Fibroblast of pulmonary artery (primary cell): ENCODE results near the gene DGKD.

Experiments used
- DNase-seq: peaks from one replicate; pipeline ENCODE4 v3.0.0-alpha.2; 2010; ENCODE audit warnings: low read depth
- H3K4me3 ChIP-seq: replicated peaks from 2 replicates; pipeline ENCODE4 v1.5.1; 2011; ENCODE audit warnings: low read depth, mild to moderate bottlenecking, control low read depth, low read length, moderate library complexity
- TF ChIP-seq, protein P1 (sequence below): IDR thresholded peaks from 2 replicates; pipeline ENCODE4 v1.5.1; 2011; ENCODE audit warnings: mild to moderate bottlenecking, control low read depth, low read length, inconsistent platforms; ENCODE audit errors: missing control alignments

Gene DGKD

DNA sequence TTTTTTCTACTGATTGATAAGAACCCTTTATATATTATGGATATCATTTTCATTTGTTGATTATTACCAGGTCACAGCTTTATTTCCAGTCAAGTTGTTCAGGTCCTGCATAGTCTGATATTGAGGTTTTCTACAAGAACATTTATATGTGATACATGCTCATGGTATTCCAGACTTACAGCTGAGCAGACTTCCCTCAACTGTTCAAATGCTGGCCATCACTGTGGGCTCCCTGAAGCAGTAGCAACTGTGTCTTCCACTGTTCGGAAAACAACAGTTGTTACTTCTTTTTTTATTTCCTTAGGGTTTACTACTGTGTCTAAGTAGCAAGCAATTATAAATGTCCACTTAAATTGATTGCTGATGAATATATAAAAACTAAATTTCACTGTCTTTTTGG is 79.5 kb downstream of the DGKD start:
- no peak overlapping the region for H3K4me3 ChIP-seq
- DNase-seq = no peak
- TF ChIP-seq, protein P1, sequence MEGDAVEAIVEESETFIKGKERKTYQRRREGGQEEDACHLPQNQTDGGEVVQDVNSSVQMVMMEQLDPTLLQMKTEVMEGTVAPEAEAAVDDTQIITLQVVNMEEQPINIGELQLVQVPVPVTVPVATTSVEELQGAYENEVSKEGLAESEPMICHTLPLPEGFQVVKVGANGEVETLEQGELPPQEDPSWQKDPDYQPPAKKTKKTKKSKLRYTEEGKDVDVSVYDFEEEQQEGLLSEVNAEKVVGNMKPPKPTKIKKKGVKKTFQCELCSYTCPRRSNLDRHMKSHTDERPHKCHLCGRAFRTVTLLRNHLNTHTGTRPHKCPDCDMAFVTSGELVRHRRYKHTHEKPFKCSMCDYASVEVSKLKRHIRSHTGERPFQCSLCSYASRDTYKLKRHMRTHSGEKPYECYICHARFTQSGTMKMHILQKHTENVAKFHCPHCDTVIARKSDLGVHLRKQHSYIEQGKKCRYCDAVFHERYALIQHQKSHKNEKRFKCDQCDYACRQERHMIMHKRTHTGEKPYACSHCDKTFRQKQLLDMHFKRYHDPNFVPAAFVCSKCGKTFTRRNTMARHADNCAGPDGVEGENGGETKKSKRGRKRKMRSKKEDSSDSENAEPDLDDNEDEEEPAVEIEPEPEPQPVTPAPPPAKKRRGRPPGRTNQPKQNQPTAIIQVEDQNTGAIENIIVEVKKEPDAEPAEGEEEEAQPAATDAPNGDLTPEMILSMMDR = no peak

DNA sequence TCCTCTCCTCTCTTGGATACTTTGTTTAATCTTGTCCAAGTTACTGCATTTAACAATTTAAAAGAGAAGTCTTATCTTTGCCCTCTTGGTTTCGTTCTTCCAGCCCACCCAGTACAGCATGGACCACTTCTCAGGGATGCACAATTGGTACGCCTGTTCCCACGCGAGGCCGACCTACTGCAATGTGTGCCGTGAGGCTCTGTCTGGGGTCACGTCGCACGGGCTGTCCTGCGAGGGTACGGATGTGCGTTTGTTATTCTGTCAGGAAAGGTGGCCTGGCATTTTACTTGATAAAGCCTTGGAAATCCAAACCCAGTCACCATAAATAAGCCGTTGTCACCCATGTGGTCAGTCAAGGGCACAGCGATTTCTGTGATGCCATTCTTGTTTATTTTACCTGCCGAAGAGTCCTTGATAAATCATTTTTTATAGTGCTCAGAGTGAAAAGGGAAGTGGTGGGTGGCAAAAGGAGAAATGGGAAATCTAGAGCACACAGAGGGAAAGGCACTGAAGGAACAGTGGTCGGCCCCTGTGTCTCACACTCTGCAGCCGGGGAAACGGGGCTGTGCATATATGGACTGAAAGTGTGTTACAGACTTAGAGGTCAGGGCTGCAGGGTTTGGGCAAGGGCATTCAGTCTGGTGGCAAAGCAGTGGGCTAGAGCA is 80.5 kb downstream of the DGKD start:
- TF ChIP-seq, protein P1 = no peak
- no peak for DNase-seq
- no peak overlapping the region for H3K4me3 ChIP-seq

DNA sequence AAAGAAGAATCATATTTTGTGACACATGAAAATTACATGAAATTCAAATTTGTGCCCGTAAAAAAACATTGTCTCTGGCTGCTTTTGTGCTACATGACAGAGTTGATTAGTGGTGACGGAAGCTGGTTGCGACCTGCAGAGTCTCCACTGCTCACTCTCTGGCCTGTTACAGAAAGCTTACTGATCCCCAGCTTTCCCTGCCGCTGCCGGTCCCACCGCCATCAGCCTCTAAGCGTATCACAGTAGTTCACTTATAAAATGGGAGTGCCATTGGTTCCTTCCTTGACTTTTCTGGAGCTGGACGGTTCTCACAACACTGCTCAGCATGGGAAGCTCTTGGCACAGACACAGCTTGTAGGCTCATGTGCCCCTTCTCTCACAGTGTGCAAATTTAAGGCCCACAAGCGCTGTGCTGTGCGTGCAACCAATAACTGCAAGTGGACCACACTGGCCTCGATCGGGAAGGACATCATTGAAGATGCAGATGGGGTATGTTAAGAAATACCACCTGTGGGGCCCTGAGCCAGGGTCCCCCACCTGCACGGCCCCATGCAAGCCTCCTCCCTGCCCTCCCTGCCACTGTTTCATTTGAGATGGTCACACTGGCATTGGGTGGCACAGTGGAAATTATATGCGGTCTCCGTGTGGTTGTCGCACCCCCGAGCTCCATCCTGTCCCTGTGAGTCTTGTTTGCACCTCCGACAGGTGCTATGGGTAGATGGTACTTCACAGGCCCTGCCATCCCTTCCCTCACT is 81.3 kb downstream of the DGKD start:
- no peak for DNase-seq

DNA sequence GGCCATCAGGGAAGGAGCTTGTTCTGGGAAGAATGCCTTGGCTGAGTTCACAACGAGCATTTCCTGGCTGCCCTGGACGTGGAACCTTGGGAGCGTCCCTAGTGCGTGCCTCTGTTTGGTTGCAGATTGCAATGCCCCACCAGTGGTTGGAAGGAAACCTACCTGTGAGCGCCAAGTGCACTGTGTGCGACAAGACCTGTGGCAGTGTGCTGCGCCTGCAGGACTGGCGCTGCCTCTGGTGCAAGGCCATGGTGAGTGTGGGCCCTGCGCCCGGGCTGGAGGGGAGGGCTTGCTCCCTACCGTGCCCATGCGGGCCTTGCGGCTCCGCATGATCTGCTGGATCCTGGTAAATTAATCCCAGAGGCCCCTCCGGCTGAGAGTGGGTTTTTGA is 81.9 kb downstream of the DGKD start:
- no peak overlapping the region for H3K4me3 ChIP-seq
- TF ChIP-seq, protein P1 = no peak
- DNase-seq = no peak

More for the DNA sequence above, 81.3 kb downstream of the DGKD start:
- H3K4me3 ChIP-seq = no peak overlapping the region
- TF ChIP-seq, protein P1 = no peak

DNA sequence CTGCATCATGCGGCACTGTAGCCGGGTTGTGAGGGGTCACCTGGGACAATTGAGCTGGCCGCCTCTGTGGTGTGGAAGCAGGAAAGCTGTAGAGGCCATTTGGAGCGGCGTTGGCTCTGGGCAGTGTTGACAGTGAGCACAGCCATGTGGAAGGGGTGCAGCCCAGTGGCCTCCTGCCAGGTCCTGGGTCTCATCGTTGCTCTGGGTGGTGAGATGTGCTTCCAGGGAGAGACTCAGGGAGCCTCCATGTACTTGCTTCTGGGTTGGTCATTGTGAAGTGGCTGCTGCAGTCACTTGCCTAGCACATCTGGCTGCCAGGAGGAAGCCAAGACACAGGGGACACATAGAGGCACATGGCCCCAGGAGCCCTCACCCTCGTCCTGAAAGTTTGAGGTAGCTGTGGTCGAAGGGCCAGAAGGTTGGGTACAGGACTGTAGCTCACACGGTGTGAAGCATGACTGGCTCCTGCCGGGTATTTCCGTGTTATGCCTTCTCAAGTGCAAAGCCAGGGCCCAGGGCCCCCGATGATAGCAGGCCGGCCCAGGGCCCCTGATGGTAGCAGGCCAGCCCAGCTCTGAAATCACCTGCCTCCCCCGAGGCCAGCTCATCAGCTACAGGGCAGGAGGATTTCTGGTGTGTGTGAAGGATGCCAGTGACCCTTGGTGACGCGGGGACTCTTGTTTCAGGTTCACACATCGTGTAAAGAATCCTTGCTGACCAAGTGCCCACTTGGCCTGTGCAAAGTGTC is 82.6 kb downstream of the DGKD start:
- no peak for DNase-seq
- TF ChIP-seq, protein P1 = no peak
- H3K4me3 ChIP-seq = no peak overlapping the region

DNA sequence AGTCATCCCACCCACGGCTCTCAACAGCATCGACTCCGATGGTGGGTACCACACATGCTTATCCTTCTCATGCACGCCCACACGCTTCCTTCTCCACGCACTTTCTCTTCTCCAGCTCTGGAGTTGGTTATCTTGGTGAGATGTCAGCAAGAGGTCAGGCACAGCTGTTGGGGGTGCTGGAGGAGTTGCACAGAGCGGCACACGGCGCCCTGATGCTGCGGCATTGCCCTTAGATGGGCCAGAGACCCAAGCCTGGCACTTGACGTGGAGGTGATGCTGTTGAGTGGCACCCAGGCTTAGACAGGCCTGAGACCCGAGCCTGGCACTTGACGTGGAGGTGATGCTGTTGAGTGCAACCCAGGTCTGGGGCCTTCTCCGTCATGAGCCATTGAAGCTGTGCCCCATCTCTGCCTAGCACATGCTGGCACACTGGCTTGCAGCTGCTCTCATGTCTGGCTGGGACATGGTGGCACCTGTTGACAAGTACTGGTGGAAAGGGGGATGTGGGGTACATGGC is 83.2 kb downstream of the DGKD start:
- TF ChIP-seq, protein P1 = no peak
- no peak overlapping the region for H3K4me3 ChIP-seq
- DNase-seq = no peak
